ENCODE measurements around the gene DARS2.

DARS2 gene

DNA sequence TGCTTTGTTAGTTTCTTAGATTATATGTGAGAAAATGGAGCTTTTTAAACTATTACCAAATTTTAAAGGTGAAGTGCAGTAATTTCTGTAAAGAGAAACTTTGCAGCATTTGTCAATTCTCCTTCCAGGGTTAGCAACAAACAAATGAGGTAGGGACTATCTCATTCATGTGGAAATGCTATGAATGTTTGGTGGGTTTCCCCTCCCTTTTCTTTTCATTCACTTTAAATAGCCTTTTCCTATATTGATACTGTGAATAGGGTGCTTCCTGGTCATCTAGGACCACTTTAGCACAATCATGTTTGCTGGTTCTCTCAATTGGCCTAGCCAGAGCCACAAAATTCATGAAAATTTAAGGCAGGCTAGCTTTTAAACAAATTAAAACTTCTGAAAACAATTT, 64.3 kb downstream of the DARS2 start:
- no peak for DNase-seq

DNA sequence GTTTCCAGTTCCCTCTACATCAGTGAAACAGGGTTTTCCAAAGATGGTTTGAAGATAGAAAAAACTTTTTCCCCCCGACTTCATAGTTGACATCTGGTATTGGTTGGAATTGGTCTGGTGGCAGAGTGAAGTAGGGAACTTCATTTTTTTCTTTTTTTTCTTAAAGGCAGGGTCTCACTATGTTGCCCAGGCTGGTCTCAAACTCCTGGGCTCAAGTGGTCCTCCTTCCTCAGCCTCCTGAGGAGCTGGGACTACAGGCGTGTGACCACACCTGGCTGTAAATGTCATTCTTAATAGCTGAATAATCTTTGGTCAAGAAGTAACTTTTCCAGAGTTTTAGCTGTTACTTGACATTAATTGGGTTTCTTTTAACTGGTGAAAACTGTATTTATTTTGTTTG, 65.4 kb downstream of the DARS2 start:
- no peak for DNase-seq

DNA sequence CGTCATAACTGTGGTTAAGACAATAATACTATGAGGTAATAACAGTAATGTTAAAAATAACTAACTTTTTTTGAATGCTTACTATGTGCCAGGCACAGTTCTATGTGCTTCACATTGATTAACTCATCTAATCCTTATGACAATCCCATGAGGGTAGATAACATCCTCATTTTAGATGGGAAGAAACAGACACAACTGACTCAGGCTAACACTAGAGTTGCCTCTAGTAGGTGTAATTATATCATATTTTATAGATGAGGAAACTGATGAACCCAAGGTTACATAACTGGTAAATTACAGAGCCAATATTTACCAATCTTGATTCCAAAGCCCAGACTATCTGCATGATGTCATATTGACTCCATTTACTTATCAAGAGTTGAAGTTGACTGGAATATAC, 69.1 kb downstream of the DARS2 start:
- DNase-seq = no peak

DNA sequence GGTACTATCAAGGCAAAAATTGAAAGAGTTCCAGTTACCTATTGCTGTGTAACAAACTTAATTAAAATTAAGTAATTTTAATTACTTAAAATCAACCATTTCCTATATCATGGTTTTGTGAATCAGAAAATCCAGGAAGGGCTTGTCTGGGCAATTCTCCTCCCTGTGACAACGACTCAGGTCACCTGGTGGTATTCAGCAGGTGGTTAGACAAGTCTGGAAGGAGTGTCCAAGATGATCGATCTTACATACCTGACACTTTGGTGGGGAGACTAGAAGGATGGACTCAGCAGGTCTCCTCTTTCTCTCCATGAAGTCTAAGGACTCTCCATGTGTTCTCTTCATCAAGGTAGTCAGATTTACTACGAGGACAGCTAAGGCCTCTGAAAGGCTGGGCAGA, 69.7 kb downstream of the DARS2 start:
- no peak for DNase-seq

DNA sequence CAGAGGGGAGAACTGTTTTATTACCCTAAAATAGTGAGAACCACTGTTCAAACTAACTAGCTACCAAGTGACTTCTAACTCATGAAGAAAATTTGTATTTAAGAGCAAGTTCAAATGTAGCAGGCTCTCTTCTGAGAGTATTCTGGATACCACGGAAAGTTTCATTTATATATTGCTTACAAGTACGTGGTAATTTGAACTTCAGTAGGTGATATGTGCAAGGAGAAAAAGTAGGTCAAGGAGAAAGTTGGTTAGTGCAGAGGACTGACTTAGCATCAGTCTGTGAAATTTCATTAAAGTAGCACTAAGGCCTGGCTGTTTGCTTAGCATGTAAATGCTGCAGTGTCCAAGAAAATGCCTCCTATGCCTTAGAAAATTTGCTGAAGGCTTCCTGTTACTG, 76.0 kb downstream of the DARS2 start:
- DNase-seq = no peak

DNA sequence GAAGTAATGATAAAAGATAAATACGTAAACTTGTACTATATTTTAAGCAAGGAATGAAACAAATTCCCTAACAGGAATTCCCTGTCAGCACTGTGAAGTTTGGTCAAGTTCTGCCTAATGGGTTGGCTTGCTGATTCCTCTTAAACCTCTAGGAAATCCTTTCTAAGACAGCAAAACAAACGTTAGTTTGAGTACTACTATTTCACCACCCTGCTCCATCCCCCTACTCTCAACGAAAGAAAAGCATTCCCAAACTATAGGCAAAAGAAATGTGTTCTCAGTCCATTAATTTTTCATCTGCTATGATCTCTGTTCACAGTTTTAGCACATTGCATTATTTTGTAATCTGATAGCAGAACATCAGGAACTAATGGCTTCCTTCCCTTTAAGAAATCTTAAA, 76.5 kb downstream of the DARS2 start:
- DNase-seq = no peak

DNA sequence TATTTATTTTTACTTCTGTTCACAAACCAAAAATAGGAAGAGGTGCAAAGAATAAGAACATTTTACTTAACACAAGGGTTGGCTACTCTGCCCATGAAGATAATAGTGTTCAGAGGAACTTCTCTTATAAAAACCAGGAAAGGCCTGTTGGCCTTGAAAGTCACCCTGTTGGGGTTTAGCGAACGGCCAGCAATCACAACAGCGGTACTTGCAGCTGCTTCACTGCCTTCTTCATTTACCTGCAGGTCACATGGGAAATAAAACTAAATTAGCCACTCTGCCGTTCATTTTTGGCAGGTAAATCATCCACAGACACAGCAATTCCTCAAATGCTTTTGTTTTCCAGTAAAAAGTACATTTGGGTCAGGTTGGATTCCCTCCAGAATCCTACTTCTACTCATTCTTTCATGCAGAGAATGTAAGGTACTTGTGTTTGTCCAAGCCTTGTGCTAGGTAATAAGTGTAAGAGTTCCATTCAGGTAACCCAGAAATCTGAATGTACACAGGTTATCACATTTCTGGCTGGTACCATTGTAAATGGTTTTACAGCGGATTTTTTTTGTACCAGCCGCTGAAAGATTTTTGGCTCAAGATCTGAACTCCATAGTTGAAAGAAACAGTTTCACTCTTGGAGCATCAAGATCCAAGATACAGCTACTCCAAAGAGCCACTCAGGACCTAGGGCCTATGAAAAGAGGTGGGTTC, 79.5 kb downstream of the DARS2 start:
- no peak for DNase-seq

Measured in effector CD4-positive, alpha-beta T cell (primary cell).